Measurements from ENCODE around the gene GPC5. TPM values are rescaled to one million over a fixed set of nuclear protein-coding genes. Genes with fewer than 3 reads are reported as not detected.

The GPC5 gene
- total and polyA plus RNA-seq, 2 of the 13 experiments (the other 11 are each of a cell fraction or from before 2014, with no cell fraction given), result 0.02 to 0.07 TPM

DNA sequence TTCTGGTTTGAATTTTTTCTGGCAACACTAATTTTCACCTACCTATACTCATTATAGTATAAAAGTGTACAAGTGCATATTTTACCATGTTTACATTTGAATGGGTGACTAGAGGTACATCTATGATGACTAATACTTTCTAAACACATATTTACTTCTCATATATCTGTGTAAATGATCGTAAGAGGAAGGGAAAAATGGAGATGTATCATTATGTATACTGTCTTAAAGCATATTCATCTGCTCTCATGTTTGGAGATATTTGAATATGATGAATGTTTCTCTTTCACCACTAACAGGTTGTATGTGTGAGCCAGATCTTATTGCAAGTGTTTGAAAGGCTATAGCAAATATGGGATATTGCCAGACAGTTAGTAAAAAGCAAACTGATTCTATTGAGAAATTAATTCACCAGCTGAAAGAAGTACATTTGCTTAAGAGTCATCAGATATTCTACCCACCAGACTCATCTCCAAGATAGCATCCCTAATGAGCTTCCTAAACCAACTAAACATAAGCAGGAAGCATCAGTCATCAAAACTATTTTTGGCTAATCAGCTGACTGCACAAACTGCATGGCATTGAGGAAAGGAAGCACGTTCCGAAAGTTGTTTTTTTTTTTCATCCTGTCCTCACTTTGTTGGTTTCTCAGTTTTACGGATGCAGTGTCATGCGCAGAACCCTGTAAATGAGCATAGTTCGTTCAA, 738.2 kb downstream of the GPC5 start (continued):
- TF ChIP-seq, protein P1, sequence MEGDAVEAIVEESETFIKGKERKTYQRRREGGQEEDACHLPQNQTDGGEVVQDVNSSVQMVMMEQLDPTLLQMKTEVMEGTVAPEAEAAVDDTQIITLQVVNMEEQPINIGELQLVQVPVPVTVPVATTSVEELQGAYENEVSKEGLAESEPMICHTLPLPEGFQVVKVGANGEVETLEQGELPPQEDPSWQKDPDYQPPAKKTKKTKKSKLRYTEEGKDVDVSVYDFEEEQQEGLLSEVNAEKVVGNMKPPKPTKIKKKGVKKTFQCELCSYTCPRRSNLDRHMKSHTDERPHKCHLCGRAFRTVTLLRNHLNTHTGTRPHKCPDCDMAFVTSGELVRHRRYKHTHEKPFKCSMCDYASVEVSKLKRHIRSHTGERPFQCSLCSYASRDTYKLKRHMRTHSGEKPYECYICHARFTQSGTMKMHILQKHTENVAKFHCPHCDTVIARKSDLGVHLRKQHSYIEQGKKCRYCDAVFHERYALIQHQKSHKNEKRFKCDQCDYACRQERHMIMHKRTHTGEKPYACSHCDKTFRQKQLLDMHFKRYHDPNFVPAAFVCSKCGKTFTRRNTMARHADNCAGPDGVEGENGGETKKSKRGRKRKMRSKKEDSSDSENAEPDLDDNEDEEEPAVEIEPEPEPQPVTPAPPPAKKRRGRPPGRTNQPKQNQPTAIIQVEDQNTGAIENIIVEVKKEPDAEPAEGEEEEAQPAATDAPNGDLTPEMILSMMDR (CRISPR knock-in tag; IDR thresholded peaks at IDR 0.05), result no peak
- TF ChIP-seq HNRNPUL1 (IDR thresholded peaks at IDR 0.05; ENCODE audit: low read depth, low read length), result no peak
- TF ChIP-seq RXRA (CRISPR knock-in tag; IDR thresholded peaks at IDR 0.05), result no peak
- no peak for TF ChIP-seq SIX4 (CRISPR knock-in tag; IDR thresholded peaks at IDR 0.05)
- TF ChIP-seq, protein P2, sequence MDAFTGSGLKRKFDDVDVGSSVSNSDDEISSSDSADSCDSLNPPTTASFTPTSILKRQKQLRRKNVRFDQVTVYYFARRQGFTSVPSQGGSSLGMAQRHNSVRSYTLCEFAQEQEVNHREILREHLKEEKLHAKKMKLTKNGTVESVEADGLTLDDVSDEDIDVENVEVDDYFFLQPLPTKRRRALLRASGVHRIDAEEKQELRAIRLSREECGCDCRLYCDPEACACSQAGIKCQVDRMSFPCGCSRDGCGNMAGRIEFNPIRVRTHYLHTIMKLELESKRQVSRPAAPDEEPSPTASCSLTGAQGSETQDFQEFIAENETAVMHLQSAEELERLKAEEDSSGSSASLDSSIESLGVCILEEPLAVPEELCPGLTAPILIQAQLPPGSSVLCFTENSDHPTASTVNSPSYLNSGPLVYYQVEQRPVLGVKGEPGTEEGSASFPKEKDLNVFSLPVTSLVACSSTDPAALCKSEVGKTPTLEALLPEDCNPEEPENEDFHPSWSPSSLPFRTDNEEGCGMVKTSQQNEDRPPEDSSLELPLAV (CRISPR knock-in tag; conservative IDR thresholded peaks at IDR 0.05; ENCODE audit: low read depth), result no peak
- TF ChIP-seq, protein P3, sequence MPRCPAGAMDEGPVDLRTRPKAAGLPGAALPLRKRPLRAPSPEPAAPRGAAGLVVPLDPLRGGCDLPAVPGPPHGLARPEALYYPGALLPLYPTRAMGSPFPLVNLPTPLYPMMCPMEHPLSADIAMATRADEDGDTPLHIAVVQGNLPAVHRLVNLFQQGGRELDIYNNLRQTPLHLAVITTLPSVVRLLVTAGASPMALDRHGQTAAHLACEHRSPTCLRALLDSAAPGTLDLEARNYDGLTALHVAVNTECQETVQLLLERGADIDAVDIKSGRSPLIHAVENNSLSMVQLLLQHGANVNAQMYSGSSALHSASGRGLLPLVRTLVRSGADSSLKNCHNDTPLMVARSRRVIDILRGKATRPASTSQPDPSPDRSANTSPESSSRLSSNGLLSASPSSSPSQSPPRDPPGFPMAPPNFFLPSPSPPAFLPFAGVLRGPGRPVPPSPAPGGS (CRISPR knock-in tag; IDR thresholded peaks at IDR 0.05), result no peak
- TF ChIP-seq ZFP36 (IDR thresholded peaks at IDR 0.05; ENCODE audit: borderline replicate concordance, low read depth, low read length, partially characterized antibody), result no peak
- no peak for TF ChIP-seq ZNF124 (CRISPR knock-in tag; IDR thresholded peaks at IDR 0.05)
- TF ChIP-seq, protein P4, sequence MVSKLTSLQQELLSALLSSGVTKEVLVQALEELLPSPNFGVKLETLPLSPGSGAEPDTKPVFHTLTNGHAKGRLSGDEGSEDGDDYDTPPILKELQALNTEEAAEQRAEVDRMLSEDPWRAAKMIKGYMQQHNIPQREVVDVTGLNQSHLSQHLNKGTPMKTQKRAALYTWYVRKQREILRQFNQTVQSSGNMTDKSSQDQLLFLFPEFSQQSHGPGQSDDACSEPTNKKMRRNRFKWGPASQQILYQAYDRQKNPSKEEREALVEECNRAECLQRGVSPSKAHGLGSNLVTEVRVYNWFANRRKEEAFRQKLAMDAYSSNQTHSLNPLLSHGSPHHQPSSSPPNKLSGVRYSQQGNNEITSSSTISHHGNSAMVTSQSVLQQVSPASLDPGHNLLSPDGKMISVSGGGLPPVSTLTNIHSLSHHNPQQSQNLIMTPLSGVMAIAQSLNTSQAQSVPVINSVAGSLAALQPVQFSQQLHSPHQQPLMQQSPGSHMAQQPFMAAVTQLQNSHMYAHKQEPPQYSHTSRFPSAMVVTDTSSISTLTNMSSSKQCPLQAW (CRISPR knock-in tag; IDR thresholded peaks at IDR 0.05), result no peak
- no peak for TF ChIP-seq NR2F6 (IDR thresholded peaks at IDR 0.05)
- no peak for TF ChIP-seq NR2F6 (CRISPR knock-in tag; IDR thresholded peaks at IDR 0.05)

All from HepG2 (cell line).